Measurements from ENCODE around the gene PRSS21. TPM values are rescaled to one million over a fixed set of nuclear protein-coding genes. Genes with fewer than 3 reads are reported as not detected.

The PRSS21 gene
- total RNA-seq, 2 experiments from 2014 or later = 68.7 to 69.6 TPM

GRCh38 chr16:2839650-2840450 lies 22.8 kb downstream of the PRSS21 start:
- Histone ChIP-seq H3K36me3 (ENCODE audit: insufficient read depth, low read length) (no peaks in the 10 kb centered on the region), H2AFZ (ENCODE audit: low read length) (no peak overlapping the region), H3K9me3 (ENCODE audit: low read length) (no peaks in the 10 kb centered on the region), H3K27ac (ENCODE audit: low read depth, low read length, poor library complexity, severe bottlenecking) (no peak overlapping the region), H3K79me2 (ENCODE audit: insufficient read depth, low read depth, low read length) (no peaks in the 10 kb centered on the region), H3K4me2 (ENCODE audit: low read length) (no peak overlapping the region), H3K9me2 (ENCODE audit: insufficient read depth, low read length) (no peaks in the 10 kb centered on the region), H3K4me1 (ENCODE audit: insufficient read depth, low read length, poor library complexity, severe bottlenecking) (no peaks in the 10 kb centered on the region), H3K4me3 (ENCODE audit: low read depth, low read length, poor library complexity, severe bottlenecking) (no peak overlapping the region), H4K20me1 (ENCODE audit: insufficient read depth, low read length) (no peaks in the 10 kb centered on the region)
- ChIA-PET POLR2A (interaction anchor here (1.8 kb wide), 1 partner anchor 28 kb away, joined by 4 read pairs; no protein-coding TSS in a partner anchor), CTCF (ENCODE audit: unreplicated experiment) (interaction anchor here (0.7 kb wide), 1 partner anchor 28 kb away, joined by 3 read pairs; no protein-coding TSS in a partner anchor)
- BruUV-seq (replicated peaks) = no TSS peak
- intact Hi-C loops (cut with micrococcal nuclease; ENCODE audit: unreplicated experiment) = loop anchor here (1.0 to 2.0 kb wide), 2 partner anchors 28 to 79 kb away; no protein-coding TSS in a partner anchor
- TF ChIP-seq EZH2phosphoT487 (IDR thresholded peaks at IDR 0.05; ENCODE audit: borderline replicate concordance, low read depth, low read length) (no peak), CTCF (conservative IDR thresholded peaks at IDR 0.05; ENCODE audit: low read length) (no peak)
- no peak for DNase-seq (ENCODE audit: low spot score)

GRCh38 chr16:2840914-2841313 lies 23.9 kb downstream of the PRSS21 start:
- intact Hi-C loops (cut with micrococcal nuclease; ENCODE audit: unreplicated experiment) = no loop called here
- H3K4me2 ChIP-seq (ENCODE audit: low read length) = no peak overlapping the region
- no peaks in the 10 kb centered on the region for H3K36me3 ChIP-seq (ENCODE audit: insufficient read depth, low read length)
- no peaks in the 10 kb centered on the region for H3K9me3 ChIP-seq (ENCODE audit: low read length)
- TF ChIP-seq CTCF (conservative IDR thresholded peaks at IDR 0.05; ENCODE audit: low read length) (no peak), EZH2phosphoT487 (IDR thresholded peaks at IDR 0.05; ENCODE audit: borderline replicate concordance, low read depth, low read length) (no peak)
- POLR2A ChIA-PET = no interaction called here
- CTCF ChIA-PET (ENCODE audit: unreplicated experiment) = no interaction called here
- no peaks in the 10 kb centered on the region for H3K9me2 ChIP-seq (ENCODE audit: insufficient read depth, low read length)
- H4K20me1 ChIP-seq (ENCODE audit: insufficient read depth, low read length) = no peaks in the 10 kb centered on the region
- no peak overlapping the region for H2AFZ ChIP-seq (ENCODE audit: low read length)
- no TSS peak for BruUV-seq (replicated peaks)
- no peaks in the 10 kb centered on the region for H3K79me2 ChIP-seq (ENCODE audit: insufficient read depth, low read depth, low read length)
- DNase-seq (ENCODE audit: low spot score) = no peak
- no peak overlapping the region for H3K4me3 ChIP-seq (ENCODE audit: low read depth, low read length, poor library complexity, severe bottlenecking)
- no peak overlapping the region for H3K27ac ChIP-seq (ENCODE audit: low read depth, low read length, poor library complexity, severe bottlenecking)
- no peaks in the 10 kb centered on the region for H3K4me1 ChIP-seq (ENCODE audit: insufficient read depth, low read length, poor library complexity, severe bottlenecking)
